T-helper 1 cell (primary cell): ENCODE measurements around the gene AIF1L.

ENCODE experiments used
- DNase-seq, 5 donors: peaks; one replicate each; pipeline ENCODE4 v3.0.0-alpha.2; 2012 to 2020

Gene AIF1L

DNA sequence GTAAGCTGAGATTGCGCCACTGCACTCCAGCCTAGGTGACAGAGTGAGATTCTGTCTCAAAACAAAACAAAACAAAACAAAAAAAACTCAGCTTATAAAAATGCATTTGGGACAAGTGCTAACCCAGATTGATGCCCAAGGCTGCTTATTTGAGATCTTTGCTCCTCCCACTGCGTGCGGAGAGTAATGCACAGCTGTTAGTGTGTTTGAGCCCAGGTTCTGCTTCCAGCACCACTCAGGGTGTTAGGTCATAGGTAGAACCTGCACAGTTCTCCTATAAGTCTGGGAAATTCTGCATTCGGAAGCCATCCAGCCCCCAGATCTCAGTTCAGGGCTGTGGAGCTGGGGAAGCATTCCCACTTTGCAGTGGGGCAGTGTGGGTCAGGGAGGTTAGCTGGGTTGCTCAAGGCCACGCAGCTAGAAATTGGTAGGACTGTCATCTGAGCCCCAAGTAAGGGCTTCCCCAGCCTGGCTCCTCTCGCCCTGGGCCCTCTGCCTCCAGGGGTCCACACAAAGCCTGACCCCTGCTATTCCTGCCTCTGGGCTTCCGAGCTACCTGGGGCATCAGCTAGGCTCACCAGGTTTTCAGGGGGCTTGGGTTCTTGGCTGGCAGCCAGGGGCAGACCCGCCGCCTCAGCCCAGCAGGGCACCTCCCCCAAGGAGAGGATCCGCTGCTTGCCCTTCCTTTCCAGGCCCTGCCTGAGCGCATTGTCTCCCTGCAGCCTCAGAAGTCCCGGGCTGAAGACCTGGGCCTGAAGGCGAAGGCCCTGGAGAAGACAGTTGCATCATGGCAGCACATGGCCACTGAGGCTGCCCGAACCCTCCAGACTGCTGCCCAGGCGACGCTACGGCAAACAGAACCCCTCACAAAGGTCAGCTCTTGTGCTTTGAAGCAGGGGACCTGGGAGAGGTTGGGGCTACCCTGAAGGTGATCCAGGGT lies 17.6 kb upstream of the AIF1L start:
- no peak for DNase-seq

DNA sequence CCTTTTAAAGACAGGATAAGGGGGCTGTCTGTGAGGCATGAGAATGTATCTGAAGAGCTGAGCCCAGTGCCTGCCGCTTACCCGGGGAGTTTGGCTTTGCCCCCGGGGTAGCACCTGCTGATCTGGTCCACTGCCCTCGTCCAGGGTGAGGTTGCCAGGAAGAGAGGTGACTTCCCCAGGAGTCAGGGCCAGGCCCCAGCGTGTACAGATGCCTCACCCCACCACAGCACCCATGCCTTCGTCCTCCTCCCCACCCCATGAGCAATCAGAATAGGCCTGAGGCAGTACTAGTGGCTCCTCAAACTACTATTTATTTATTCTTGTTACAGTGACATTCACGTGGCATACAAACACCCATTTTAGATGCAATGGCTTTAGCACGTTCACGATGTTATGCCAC lies 15.7 kb upstream of the AIF1L start:
- DNase-seq = no peak

DNA sequence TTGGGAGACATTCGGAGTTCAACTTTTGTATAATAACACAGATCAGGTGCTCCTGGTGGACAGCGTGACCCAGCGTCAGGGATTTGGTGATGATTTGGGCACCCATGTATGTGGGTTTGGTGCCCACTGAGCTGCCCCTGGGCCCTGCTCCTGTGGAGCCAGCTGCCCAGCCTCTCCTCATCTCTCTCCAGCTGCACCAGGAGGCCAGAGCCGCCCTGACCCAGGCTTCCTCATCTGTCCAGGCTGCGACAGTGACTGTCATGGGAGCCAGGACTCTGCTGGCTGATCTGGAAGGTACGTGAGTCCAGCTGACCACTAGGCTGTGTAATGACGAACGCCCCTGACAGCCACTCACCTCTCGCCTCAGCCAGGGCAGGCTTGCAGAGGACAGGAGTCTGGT lies 14.5 kb upstream of the AIF1L start:
- no peak for DNase-seq

DNA sequence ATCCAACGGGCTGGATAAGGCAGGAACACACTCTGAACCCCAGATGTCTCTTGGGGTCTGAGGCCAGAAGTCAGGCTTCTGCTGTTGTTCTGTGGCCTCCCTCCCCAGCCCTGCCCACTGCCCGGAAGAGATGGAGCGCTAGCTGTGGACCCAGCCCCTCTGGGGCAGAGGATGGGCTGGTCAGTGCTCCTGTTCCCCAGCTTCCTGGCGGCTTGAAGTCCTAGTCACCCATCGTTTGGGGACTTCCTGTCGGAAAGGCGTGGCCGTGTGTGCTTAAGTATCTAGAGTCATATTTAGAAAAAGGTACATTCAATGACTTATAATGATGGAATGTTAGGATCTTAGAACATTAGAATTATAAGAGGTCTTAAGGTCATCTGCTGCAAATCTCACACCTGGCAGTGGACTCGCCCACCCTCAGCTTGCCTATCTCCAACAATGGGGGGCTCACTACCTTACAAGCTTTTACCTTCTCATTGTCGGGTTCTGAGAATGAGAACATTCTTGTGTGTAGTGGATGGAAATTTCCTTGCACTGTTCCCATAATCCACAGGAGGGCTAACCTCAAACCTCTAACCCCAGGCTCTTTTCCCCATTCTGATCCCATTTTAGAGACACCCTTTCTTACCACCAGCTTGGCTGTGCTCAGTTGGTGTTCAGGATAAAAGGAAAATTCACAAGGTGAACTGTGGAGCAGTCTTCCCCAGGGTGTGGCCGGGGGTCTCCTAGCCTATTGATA lies 13.4 kb upstream of the AIF1L start:
- DNase-seq = no peak

DNA sequence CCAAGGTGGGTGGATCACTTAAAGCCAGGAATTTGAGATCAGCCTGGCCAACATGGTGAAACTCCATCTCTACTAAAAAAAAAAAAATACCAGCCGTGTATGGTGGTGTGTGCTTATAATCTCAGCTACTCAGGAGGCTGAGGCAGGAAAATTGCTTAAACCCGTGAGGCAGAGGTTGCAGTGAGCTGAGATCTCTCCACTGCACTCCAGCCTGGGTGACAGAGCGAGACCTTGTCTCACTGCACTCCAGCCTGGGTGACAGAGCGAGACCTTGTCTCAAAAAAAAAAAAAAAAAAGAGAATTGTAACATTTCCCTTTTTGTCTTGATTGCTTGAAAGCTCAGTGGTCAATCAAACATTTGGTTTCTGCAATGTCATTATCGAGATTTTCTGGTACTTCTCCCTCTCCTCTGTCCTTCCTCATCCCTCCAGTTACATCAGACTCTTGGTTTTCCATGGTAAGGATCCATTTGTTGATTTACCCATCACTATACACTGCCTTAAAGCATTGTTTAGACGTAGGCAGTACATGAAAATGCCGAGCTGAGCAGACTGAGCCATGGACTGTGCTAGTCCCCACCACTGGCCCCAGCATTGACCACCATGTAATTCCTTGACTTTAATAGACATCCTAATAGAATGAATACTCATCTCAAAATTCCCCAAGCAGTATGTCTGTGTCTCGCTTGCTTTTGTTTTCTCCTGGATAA lies 11.5 kb upstream of the AIF1L start:
- no peak for DNase-seq

DNA sequence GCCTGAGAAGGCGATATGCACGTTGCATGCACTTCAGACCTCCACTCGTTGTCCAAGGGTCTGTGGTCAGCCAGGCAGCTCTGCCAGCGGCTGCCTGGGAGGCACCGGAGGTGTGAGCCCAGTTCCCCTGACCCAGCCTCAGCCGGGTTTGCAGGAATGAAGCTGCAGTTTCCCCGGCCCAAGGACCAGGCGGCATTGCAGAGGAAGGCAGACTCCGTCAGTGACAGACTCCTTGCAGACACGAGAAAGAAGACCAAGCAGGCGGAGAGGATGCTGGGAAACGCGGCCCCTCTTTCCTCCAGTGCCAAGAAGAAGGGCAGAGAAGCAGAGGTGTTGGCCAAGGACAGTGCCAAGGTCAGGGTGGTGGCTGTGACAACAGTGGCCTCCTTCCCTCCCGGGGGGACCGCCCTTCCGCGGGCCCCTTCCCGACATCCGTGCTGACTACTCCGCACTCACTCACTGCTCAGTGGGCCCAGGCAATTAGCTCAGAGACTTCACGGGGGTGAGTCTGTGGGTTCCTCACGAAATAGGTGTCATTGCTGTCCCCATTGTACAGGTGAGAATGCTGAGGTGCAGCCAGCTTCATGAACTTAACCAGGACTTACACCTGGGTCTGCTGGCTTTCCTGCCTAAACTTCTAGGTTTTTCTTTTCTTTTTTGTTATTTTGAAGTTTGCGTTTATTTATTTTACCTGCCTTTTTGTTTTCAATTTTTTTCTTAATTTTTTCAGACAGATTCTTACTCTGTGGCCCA lies 10.8 kb upstream of the AIF1L start:
- no peak for DNase-seq

DNA sequence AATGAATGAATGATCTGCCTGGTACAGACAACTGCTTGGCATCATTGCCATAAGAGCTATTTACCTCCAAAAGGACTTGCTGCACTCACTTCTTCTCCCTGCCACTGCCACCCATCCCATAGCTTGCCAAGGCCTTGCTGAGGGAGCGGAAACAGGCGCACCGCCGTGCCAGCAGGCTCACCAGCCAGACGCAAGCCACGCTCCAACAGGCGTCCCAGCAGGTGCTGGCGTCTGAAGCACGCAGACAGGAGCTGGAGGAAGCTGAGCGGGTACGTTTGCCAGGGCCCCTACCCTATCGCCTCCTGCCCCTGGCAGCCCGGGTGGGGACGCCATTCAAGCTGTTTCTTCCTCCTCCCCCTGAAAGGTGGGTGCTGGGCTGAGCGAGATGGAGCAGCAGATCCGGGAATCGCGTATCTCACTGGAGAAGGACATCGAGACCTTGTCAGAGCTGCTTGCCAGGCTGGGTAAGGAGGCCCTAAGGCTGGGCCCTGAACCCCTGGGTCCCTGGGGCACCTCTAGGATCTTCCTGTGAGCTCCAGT lies 8.9 kb upstream of the AIF1L start:
- no peak for DNase-seq

DNA sequence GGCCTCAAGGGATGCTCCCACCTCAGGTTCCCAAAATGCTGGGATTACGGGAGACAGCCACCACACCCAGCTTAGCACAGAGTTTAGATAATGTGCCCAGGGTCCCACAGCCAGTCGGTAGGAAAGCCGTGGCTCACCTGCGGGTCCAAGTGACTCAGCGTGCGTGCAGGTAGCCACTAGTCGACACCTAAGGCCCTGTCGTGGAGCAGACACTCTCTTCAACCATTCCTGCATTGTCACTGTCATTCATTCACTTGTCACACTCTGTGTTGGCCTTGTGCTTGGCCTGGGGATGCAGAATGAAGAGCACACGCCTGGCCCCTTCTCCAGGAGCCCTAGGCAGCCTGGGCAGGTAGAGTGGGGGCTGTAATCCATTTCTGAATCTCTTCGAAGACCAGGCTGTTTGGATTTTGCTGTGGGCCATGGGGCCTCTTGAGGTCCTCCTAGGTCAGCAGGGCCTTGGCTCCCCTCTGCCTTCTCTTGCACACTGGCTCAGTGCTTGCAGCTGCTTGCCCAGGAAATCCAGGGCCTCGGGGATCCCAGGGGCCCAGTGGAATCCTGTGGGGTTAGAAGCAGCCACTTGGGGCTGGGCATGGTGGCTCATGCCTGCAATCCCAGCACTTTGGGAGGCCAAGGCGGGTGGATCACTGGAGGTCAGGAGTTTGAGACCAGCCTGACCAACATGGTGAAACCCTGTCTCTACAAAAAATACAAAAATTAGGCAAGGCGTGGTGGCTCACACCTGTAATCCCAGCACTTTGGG lies 6.1 kb upstream of the AIF1L start:
- no peak for DNase-seq

DNA sequence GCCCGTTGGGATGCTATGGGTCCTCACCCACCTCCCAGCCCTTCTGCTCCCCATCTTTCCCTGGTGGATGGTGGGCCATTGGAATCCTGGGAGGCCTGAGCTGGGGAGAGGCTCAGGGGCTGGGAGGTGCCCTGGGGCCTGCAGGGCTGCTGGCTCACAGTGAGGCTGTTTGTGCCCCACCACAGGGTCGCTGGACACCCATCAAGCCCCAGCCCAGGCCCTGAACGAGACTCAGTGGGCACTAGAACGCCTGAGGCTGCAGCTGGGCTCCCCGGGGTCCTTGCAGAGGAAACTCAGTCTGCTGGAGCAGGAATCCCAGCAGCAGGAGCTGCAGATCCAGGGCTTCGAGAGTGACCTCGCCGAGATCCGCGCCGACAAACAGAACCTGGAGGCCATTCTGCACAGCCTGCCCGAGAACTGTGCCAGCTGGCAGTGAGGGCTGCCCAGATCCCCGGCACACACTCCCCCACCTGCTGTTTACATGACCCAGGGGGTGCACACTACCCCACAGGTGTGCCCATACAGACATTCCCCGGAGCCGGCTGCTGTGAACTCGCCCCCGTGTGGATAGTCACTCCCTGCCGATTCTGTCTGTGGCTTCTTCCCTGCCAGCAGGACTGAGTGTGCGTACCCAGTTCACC lies 4.9 kb upstream of the AIF1L start:
- DNase-seq = no peak

DNA sequence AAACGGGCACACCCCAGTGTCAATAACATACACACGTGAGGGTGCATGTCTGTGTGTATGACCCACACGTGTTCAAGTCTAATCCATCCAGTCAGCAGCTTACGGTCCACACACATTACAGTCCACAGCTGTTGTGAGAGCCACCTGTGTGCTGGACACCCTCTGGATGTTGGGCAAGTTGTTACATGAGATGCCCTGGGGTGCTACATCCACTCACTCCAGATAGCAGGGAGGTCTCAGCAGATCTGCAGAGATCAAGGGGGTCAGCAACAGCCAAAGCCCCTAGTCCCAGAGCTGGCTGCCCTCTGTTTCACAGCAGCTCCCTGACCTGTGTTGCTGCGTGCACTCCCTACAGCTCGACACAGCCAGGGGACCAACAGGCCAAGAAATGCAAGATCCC lies 4.3 kb upstream of the AIF1L start:
- no peak for DNase-seq

DNA sequence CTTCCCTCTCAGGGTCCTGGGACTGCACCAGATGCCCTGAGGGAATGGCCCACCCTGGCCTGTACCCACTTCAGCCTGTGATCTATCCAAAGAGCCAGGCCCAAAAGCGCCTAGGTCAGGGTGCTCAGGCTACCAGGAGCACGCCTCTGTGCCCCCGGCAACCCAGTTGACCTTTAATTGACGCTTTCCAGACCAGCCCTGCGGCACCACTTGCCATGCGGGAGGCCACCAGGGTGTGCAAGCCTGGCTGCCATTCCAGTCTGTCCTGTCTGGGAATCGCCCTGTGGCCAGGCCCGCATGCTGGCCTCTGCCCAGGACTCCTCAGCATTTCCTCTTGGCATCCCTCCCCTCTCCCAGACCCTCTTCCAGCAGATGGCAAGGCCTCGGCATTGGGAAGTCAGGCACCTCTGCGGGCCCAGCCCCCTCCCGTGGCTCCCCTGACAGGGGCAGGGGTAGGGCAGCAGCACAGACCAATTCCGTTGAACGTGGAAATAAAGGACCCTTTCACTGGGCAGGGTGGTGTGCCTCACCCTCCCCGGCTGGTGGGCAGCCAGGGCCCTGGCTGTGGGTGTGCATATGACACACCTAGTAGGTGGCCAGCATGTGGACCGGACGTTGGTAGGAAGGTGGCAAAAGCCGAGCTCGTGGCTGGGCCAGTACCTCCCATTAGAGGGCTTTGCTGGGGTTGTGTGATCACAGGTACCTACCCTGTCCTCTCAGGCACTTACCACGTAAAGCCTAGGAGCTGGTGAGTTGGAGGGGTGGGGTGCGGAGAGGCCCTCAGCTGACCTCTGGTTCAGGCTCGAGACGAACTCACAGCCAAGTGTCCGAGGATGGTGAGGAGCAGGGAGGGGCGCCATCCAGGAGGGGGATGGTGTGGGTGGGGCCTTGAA lies 3.5 kb upstream of the AIF1L start:
- no peak for DNase-seq

DNA sequence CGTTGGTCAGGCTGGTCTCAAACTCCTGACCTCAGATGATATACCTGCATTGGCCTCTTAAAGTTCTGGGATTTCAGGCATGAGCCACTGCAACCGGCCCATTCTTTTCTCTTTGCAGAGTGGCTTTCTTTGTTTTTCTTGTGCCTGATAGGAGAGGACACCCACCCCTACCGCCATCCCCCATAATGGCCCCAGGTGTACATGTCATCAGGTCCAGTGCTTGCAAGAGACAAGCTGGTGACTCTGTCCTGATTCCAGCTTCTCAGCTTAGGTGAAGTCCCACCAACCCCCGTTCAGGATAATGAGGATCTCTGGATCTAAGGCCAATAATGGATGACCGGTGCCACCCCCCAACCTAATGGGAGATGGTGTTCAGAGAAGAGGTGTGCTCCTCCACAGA lies 2.3 kb upstream of the AIF1L start:
- no peak for DNase-seq

DNA sequence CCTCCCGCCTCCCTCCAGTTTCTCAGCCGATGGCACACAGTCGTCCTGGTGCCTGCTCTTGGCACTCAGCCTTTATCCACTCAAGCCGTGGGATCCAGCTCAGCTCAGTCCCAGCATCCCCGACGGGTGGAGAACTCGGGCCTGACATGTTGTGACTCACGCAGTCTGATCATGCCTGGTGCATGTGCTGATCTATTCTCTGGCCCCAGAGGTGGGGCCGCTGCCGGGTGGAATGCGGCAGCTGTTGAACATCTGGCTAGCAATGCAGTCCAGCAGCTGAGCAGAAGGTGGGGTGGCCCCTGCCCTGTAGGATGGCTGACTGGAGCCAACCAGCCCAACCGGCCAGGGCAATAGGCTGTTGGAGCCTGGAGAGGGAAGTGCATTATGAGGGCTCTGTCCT lies 1.7 kb upstream of the AIF1L start:
- DNase-seq = no peak

DNA sequence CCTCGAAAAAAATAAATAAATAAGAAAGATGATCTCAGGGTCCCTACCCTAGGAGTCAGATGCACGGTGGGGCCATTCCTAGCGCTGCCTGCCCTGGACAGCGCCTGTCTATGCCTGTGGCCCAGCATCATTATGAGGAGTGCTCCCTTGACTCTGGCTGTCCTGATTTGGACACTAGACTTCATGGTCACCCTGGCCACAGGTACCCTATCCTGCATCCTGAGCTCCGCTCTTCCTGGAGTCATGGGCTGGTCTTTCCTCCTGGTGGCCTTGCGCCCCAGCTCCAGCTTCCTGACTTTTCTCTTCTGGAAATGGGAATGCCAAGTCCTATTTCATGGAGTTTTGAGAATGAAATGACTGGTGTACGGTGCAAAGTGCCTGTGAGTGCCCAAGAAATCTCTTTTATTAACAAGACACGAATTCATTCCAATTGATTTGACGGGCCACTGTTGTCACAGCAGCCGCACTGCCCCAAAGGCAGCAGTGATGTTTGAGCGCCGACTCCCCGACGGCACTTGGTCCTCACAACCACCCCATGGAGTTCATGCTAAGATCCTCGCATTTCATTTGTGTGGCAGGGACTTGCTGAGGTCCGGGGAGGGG lies 564 bp upstream of the AIF1L start:
- DNase-seq = no peak

DNA sequence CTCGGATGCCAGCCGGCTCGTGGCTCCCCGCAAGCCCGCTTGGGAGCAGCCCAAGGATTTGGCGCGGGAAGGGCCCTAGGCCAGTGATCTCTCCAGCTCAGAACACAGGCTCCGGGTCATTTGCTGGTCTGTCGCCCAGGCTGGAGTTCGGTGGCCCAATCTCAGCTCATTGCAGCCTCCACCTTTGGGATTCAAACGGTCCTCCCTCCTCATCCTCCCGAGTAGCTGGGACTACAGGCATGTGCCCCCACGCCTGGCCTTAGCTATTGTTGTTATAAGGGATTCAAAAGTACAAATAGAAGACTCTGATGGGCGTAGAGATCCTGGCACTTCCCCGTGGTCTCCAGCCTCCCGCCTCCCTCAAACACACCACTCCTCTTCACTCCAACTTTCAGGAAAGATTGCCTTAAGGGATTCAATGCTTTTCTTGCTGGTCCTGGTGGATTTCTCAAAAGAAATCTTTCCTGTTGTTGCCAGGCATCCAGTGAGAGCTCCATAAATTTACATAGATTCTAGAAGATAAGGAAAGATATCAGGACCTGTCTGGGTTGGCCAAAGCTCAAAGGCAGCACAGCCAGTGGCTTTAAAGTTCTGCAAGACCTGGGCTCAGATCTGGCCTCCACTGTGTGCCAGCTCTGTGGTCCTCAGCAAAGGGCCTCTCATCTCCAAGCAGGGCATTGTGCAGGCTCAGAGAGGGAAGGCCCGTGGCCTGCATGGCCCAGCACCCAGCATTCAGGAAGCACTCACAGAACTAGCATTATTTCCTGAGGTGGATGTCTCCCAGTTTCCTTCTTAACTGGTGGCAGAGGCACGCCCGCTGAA lies 1.0 kb downstream of the AIF1L start:
- no peak for DNase-seq

DNA sequence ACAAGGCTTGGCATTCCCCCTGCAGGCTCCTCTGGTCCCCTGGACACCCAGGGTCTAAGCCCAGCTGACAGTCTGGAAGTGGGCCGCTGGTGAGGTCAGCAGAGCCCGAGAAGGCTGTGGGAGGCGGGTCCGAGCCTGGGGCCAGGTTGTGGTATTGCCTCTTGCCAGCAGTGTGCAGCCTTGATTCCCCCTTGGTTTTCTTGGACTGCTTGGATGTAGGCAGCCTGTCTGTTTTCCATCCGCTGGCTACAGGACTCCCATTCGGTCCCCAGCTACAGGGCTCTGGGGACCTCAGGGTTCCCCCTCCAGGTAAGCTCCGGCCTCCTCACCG lies 1.6 kb downstream of the AIF1L start:
- DNase-seq = no peak

DNA sequence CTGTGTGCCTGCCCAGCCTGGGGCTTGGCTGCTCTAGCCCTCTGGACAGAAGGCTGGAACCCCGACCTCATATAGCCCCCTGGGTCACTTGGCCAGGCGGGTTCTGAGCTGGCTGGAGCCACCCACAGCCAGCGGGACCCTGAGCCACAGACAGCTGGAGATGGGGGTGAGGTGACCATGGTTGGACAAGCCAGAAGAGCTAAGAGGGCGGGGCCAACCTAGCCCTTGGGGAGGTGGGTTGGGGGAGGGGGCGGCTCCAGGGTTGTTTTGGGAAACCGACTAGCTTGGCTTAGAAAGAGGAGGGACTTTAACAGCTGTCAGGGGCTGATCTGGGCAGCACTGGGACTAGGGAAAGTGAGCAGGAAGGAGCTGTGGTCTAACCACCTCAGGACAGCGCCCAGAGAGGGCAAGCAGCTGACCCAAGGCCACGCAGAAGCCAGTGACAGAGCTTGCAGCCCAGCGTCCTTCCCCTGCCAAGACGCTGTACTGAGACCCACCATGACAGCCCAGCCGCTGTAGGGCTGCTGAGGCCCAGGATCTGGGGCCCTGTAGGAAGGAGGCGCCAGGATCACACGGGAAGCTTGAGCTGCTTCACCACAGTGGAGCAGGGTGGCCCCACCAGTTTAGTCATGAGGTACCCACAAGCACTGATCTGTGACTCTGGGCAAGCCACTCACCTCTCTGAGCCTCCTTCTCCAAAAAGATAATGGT lies 2.2 kb downstream of the AIF1L start:
- no peak for DNase-seq

DNA sequence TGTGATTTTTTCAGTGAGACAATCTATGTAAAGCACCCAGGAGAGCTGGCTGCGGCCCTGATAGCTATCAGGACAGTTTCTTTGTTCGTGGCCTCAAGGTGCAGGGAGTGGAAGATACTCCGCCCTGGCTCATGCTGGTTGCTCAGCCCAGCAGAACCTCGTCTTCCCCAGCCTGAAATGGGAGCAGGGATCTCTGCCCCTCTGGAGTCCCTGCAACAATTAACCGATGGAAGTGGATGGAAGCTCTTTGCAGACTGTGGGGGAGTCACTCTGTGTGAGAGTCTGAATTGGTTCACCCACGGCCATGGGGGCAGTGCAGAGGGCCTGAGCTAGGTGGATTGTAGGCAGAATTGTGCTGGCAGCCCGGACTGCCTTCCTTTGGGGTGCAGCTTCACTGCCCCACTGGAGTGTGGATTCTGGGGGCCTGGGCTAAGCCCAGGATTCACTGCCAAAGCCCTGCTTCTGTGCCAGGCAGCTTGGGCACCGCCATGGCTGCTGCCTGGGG lies 2.8 kb downstream of the AIF1L start:
- DNase-seq = no peak
